GM12892 (cell line): ENCODE data around the gene TOMM20.

Source experiments
- DNase-seq: peaks from one replicate; pipeline ENCODE4 v3.0.0; 2011; ENCODE audit not compliant: insufficient read length
- FAIRE-seq: peaks from 2 replicates; lab custom pipeline; 2011; peaks lifted over from hg19 to GRCh38; lab: Jason Lieb, UNC
- POLR2A ChIP-seq: IDR thresholded peaks from 2 replicates; pipeline ENCODE4 v1.6.1; 2011; ENCODE audit warnings: low read depth, low read length, control low read depth
- POLR2AphosphoS5 ChIP-seq: IDR thresholded peaks from 2 replicates; pipeline ENCODE4 v1.6.1; 2011; ENCODE audit warnings: low read depth, low read length, control low read depth
- TAF1 ChIP-seq: IDR thresholded peaks from 2 replicates; pipeline ENCODE4 v1.6.1; 2011; ENCODE audit warnings: low read depth, mild to moderate bottlenecking, control low read depth, low read length, borderline replicate concordance

TOMM20 gene

GRCh38 chr1:235156740-235157139, 28.1 kb upstream of the TOMM20 start:
- DNase-seq (no peak), FAIRE-seq (peak; percentile 38)
- TF ChIP-seq POLR2A = no peak
- TF ChIP-seq TAF1 = no peak
- no peak for TF ChIP-seq POLR2AphosphoS5

- no peak for DNase-seq
Measured at GRCh38 chr1:235156265-235156664, 27.6 kb upstream of the TOMM20 start.

GRCh38 chr1:235152235-235152634, 23.6 kb upstream of the TOMM20 start:
- FAIRE-seq = no peak
- no peak for TF ChIP-seq POLR2AphosphoS5
- no peak for TF ChIP-seq TAF1
- TF ChIP-seq POLR2A = no peak

More at GRCh38 chr1:235156265-235156664, 27.6 kb upstream of the TOMM20 start:
- no peak for TF ChIP-seq TAF1
- TF ChIP-seq POLR2AphosphoS5 = no peak
- no peak for FAIRE-seq

GRCh38 chr1:235151033-235151432, 22.4 kb upstream of the TOMM20 start:
- FAIRE-seq (no peak), DNase-seq (no peak)
- no peak for TF ChIP-seq POLR2A
- no peak for TF ChIP-seq TAF1
- no peak for TF ChIP-seq POLR2AphosphoS5

More at GRCh38 chr1:235152235-235152634, 23.6 kb upstream of the TOMM20 start:
- DNase-seq = no peak

- FAIRE-seq (no peak), DNase-seq (no peak)
- no peak for TF ChIP-seq TAF1
Measured at GRCh38 chr1:235149824-235150223, 21.2 kb upstream of the TOMM20 start.

GRCh38 chr1:235147269-235147668, 18.6 kb upstream of the TOMM20 start:
- FAIRE-seq = no peak
- DNase-seq = no peak
- TF ChIP-seq TAF1 (no peak), POLR2AphosphoS5 (no peak), POLR2A (no peak)

- DNase-seq = no peak
- TF ChIP-seq TAF1 (no peak), POLR2AphosphoS5 (no peak), POLR2A (no peak)
- no peak for FAIRE-seq
Measured at GRCh38 chr1:235145639-235146038, 17.0 kb upstream of the TOMM20 start.

GRCh38 chr1:235142991-235143390, 14.4 kb upstream of the TOMM20 start:
- no peak for FAIRE-seq
- no peak for DNase-seq
- TF ChIP-seq POLR2AphosphoS5 (no peak), TAF1 (no peak), POLR2A (no peak)

- FAIRE-seq (no peak), DNase-seq (no peak)
- TF ChIP-seq POLR2AphosphoS5 = no peak
- no peak for TF ChIP-seq POLR2A
- TF ChIP-seq TAF1 = no peak
Measured at GRCh38 chr1:235139315-235139714, 10.7 kb upstream of the TOMM20 start.

- DNase-seq = no peak
- no peak for TF ChIP-seq POLR2AphosphoS5
- no peak for TF ChIP-seq POLR2A
- TF ChIP-seq TAF1 = no peak
- no peak for FAIRE-seq
Measured at GRCh38 chr1:235138821-235139220, 10.2 kb upstream of the TOMM20 start.

- TF ChIP-seq TAF1 (no peak), POLR2A (no peak), POLR2AphosphoS5 (no peak)
- DNase-seq = no peak
- FAIRE-seq = no peak
Measured at GRCh38 chr1:235136111-235136510, 7.5 kb upstream of the TOMM20 start.

- TF ChIP-seq TAF1 (no peak), POLR2AphosphoS5 (no peak), POLR2A (no peak)
- DNase-seq (no peak), FAIRE-seq (no peak)
Measured at GRCh38 chr1:235134171-235134570, 5.5 kb upstream of the TOMM20 start.

GRCh38 chr1:235133086-235133485, 4.4 kb upstream of the TOMM20 start:
- no peak for TF ChIP-seq POLR2AphosphoS5
- no peak for TF ChIP-seq POLR2A
- no peak for TF ChIP-seq TAF1
- DNase-seq (no peak), FAIRE-seq (no peak)
